Liver (tissue), 9 donors: ENCODE data around the gene PPL. TPM values are rescaled to one million over a fixed set of nuclear protein-coding genes. Genes with fewer than 3 reads are reported as not detected.

ENCODE experiments used
- DNase-seq: peaks from one replicate; pipeline ENCODE4 v3.0.0-alpha.2; 2017; ENCODE audit warnings: low spot score
- H3K27ac ChIP-seq, 2 donors: one replicate each; pipeline ENCODE4 v1.7.0; 2013; ENCODE audit warnings: inconsistent platforms in 2 of 2, low read length in 2 of 2, control low read depth in 1 of 2, low read depth in 1 of 2, mild to moderate bottlenecking in 1 of 2
- H3K27me3 ChIP-seq, 4 donors: one replicate each; pipeline versions ENCODE4 v1.6.1 to v1.7.0; 2013; ENCODE audit warnings: low read length in 3 of 4, inconsistent platforms in 1 of 4, mild to moderate bottlenecking in 1 of 4, moderate library complexity in 1 of 4; ENCODE audit not compliant: control insufficient read depth in 4 of 4, insufficient read depth in 4 of 4
- H3K36me3 ChIP-seq, 4 donors: one replicate each; pipeline versions ENCODE4 v1.6.1 to v1.7.0; 2013; ENCODE audit warnings: low read length in 3 of 4, mild to moderate bottlenecking in 3 of 4, low read depth in 1 of 4, moderate library complexity in 1 of 4; ENCODE audit not compliant: control insufficient read depth in 4 of 4, insufficient read depth in 3 of 4
- H3K4me1 ChIP-seq, 4 donors: one replicate each; pipeline versions ENCODE4 v1.6.1 to v1.7.0; 2013; ENCODE audit warnings: low read length in 3 of 4, mild to moderate bottlenecking in 3 of 4, moderate library complexity in 1 of 4; ENCODE audit not compliant: control insufficient read depth in 4 of 4, insufficient read depth in 4 of 4
- H3K4me3 ChIP-seq, 3 donors: one replicate each; pipeline versions ENCODE4 v1.6.1 to v1.7.0; 2013; ENCODE audit warnings: low read length in 3 of 3, control low read depth in 1 of 3, low read depth in 1 of 3, mild to moderate bottlenecking in 1 of 3
- H3K9ac ChIP-seq, 2 donors: one replicate each; pipeline ENCODE4 v1.7.0; 2013; ENCODE audit warnings: low read length in 2 of 2, mild to moderate bottlenecking in 2 of 2, moderate library complexity in 2 of 2, control low read depth in 1 of 2, low read depth in 1 of 2
- H3K9me3 ChIP-seq, 4 donors: one replicate each; pipeline versions ENCODE4 v1.6.1 to v1.7.0; 2013; ENCODE audit warnings: low read length in 3 of 4; ENCODE audit not compliant: control insufficient read depth in 4 of 4
- ATF3 ChIP-seq: IDR thresholded peaks from 2 replicates; pipeline ENCODE4 v1.6.1; 2016; ENCODE audit warnings: antibody characterized with exemption
- CTCF ChIP-seq: fragments of 150-350 bp; IDR thresholded peaks from 2 replicates; pipeline ENCODE4 v1.5.1; 2017; ENCODE audit warnings: improper control_type of control experiment, low read depth, low read length; ENCODE audit not compliant: missing input control
- EGR1 ChIP-seq, 2 donors: IDR thresholded peaks; 2 replicates each; pipeline ENCODE4 v1.6.1; 2016 to 2018; ENCODE audit warnings: antibody characterized with exemption in 2 of 2, low read depth in 2 of 2
- FOXA1 ChIP-seq: IDR thresholded peaks from 2 replicates; pipeline ENCODE4 v1.6.1; 2016; ENCODE audit warnings: antibody characterized with exemption
- FOXA2 ChIP-seq: IDR thresholded peaks from 2 replicates; pipeline ENCODE4 v1.6.1; 2016; ENCODE audit warnings: antibody characterized with exemption
- GABPA ChIP-seq, 2 donors: IDR thresholded peaks in 1 of 2; conservative IDR thresholded peaks in 1 of 2; 2 replicates each; pipeline ENCODE4 v1.6.1; 2016; ENCODE audit warnings: antibody characterized with exemption in 2 of 2, mild to moderate bottlenecking in 1 of 2, moderate library complexity in 1 of 2
- HNF4A ChIP-seq, 2 donors: conservative IDR thresholded peaks; 2 replicates each; pipeline ENCODE4 v1.6.1; 2016; ENCODE audit warnings: antibody characterized with exemption in 2 of 2, mild to moderate bottlenecking in 2 of 2
- HNF4G ChIP-seq: IDR thresholded peaks from 2 replicates; pipeline ENCODE4 v1.6.1; 2016; ENCODE audit warnings: antibody characterized with exemption
- JUND ChIP-seq, 2 donors: IDR thresholded peaks; 2 replicates each; pipeline ENCODE4 v1.6.1; 2016; ENCODE audit warnings: antibody characterized with exemption in 2 of 2
- MAX ChIP-seq: IDR thresholded peaks from 2 replicates; pipeline ENCODE4 v1.6.1; 2016; ENCODE audit warnings: antibody characterized with exemption
- NR2F2 ChIP-seq: IDR thresholded peaks from 2 replicates; pipeline ENCODE4 v1.6.1; 2016; ENCODE audit warnings: antibody characterized with exemption
- RAD21 ChIP-seq, 2 donors: IDR thresholded peaks; 2 replicates each; pipeline ENCODE4 v1.6.1; 2016; ENCODE audit warnings: antibody characterized with exemption in 2 of 2, mild to moderate bottlenecking in 2 of 2
- REST ChIP-seq: IDR thresholded peaks from 2 replicates; pipeline ENCODE4 v1.6.1; 2016; ENCODE audit warnings: antibody characterized with exemption, mild to moderate bottlenecking
- RXRA ChIP-seq, 2 donors: IDR thresholded peaks; 2 replicates each; pipeline ENCODE4 v1.6.1; 2017 to 2018; ENCODE audit warnings: antibody characterized with exemption in 2 of 2, mild to moderate bottlenecking in 1 of 2
- SP1 ChIP-seq: IDR thresholded peaks from 2 replicates; pipeline ENCODE4 v1.6.1; 2018; ENCODE audit warnings: antibody characterized with exemption, mild to moderate bottlenecking
- TAF1 ChIP-seq: conservative IDR thresholded peaks from 2 replicates; pipeline ENCODE4 v1.6.1; 2016; ENCODE audit warnings: antibody characterized with exemption, mild to moderate bottlenecking
- YY1 ChIP-seq: IDR thresholded peaks from 2 replicates; pipeline ENCODE4 v1.6.1; 2016; ENCODE audit warnings: antibody characterized with exemption, mild to moderate bottlenecking
- ZBTB33 ChIP-seq: IDR thresholded peaks from 2 replicates; pipeline ENCODE4 v1.6.1; 2016; ENCODE audit warnings: antibody characterized with exemption
- WGBS: extraction: QIAGEN DNeasy Blood & Tissue Kit; methylation state at CpG from one replicate; pipeline ENCODE4 v1.1.7; 2013; 5-methylcytosine and 5-hydroxymethylcytosine counted together
- polyA plus RNA-seq, 2 donors: library from polyadenylated mRNA; stranded (reverse) in 1 of 2; unstranded in 1 of 2; fragments of 200-250 nt in 1 of 2; fragments of >200 nt in 1 of 2; fragmentation: Nextera tagmentation in 1 of 2; extraction: Ambion mirVana in 1 of 2; gene quantifications; one replicate each; pipeline versions ENCODE4 v1.2.1 to v1.2.3, GENCODE V29; 2013 to 2015
- total RNA-seq, 2 donors: library from RNA; depleted of rRNA; stranded (reverse); fragments of >200 nt; gene quantifications; one replicate each; pipeline ENCODE4 v1.2.3, GENCODE V29; 2014
- donor health status: healthy.
- donor health status: healthy.
- donor health status: healthy.
- donor health status: healthy.
- donor health status: healthy.

Gene PPL
- total and polyA plus RNA-seq, 4 donors: 2.1 to 26.0 (median 6.1) TPM

- TF ChIP-seq CTCF: no peak
- TF ChIP-seq RXRA (IDR thresholded peaks at IDR 0.05): no peak
- TF ChIP-seq TAF1: no peak
- no peak for TF ChIP-seq HNF4A (conservative IDR thresholded peaks at IDR 0.05)
- no peak for TF ChIP-seq GABPA (IDR thresholded peaks at IDR 0.05 in 1 of 2, conservative IDR thresholded peaks at IDR 0.05 in 1 of 2)
- no peak for TF ChIP-seq YY1
- no peak for TF ChIP-seq SP1
Observed at GRCh38 chr16:4859190-4859899, 77.6 kb downstream of the PPL start (continued).

GRCh38 chr16:4855804-4856203 lies 81.1 kb downstream of the PPL start:
- no peaks in the 10 kb centered on the region for H3K9me3 ChIP-seq
- no peaks in the 10 kb centered on the region for H3K27me3 ChIP-seq
- H3K9ac ChIP-seq: no peak overlapping the region
- WGBS: 94% methylated on average over 2 of the region's 2 CpGs
- no peak for DNase-seq
- no peak overlapping the region for H3K27ac ChIP-seq
- peaks cover 0 to 7% (median 2%) of the 10 kb centered on the region in 4 donors for H3K4me1 ChIP-seq
- TF ChIP-seq RXRA (IDR thresholded peaks at IDR 0.05): no peak
- no peak for TF ChIP-seq YY1
- no peak for TF ChIP-seq FOXA1
- TF ChIP-seq HNF4G: no peak
- no peak for TF ChIP-seq TAF1
- no peak for TF ChIP-seq CTCF
- no peak for TF ChIP-seq RAD21 (IDR thresholded peaks at IDR 0.05)
- TF ChIP-seq GABPA (IDR thresholded peaks at IDR 0.05 in 1 of 2, conservative IDR thresholded peaks at IDR 0.05 in 1 of 2): no peak
- TF ChIP-seq ZBTB33: no peak
- TF ChIP-seq REST: no peak
- TF ChIP-seq ATF3: no peak
- no peak for TF ChIP-seq NR2F2
- no peak for TF ChIP-seq JUND (IDR thresholded peaks at IDR 0.05)
- TF ChIP-seq MAX: no peak
- TF ChIP-seq SP1: no peak
- TF ChIP-seq FOXA2: no peak
- TF ChIP-seq HNF4A (conservative IDR thresholded peaks at IDR 0.05): no peak
- no peak for TF ChIP-seq EGR1 (IDR thresholded peaks at IDR 0.05; ENCODE audit: low read depth in 2 of 2)
- peaks cover 17 to 54% (median 42%) of the 10 kb centered on the region in 4 donors for H3K36me3 ChIP-seq
- H3K4me3 ChIP-seq: no peak overlapping the region
